H1 (cell line): Measurements from ENCODE around the gene SGMS2. TPM values are rescaled to one million over a fixed set of nuclear protein-coding genes. Genes with fewer than 3 reads are reported as not detected.

Experiments used
- CTCF ChIA-PET: fragments of 300-600 bp; sonication (Branson Sonifier 250); formaldehyde crosslinking; loops from one replicate; lab custom pipeline; 2021; ENCODE audit not compliant: partially characterized antibody; lab: Charles Lee
- POLR2A ChIA-PET: fragments of 300-600 bp; sonication (Branson Sonifier 250); formaldehyde crosslinking; loops from one replicate; lab custom pipeline; 2021; ENCODE audit warnings: inconsistent platforms; ENCODE audit not compliant: partially characterized antibody; lab: Charles Lee
- DNase-seq, 2 experiments: peaks; one replicate each; pipeline versions ENCODE4 v3.0.0 to v3.0.0-alpha.2; 2010 to 2022; ENCODE audit warnings: low spot score in 2 of 2, low read depth in 1 of 2, mixed read lengths in 1 of 2
- FAIRE-seq: peaks from 2 replicates; lab custom pipeline; 2011; peaks lifted over from hg19 to GRCh38; lab: Jason Lieb, UNC
- H2AFZ ChIP-seq: 2 replicates; pipeline ENCODE4 v1.8.1; 2012; ENCODE audit warnings: low read length, inconsistent platforms
- H2AK5ac ChIP-seq: 2 replicates; pipeline ENCODE4 v1.6.1; 2013; ENCODE audit warnings: low read depth, low read length
- H2BK120ac ChIP-seq: replicated peaks from 2 replicates; pipeline ENCODE3; 2013; ENCODE audit warnings: low read depth, low read length, inconsistent platforms
- H2BK12ac ChIP-seq: 2 replicates; pipeline ENCODE4 v1.6.1; 2013; ENCODE audit warnings: low read depth, low read length
- H2BK15ac ChIP-seq: 2 replicates; pipeline ENCODE4 v1.6.1; 2013; ENCODE audit warnings: low read length
- H2BK20ac ChIP-seq: 2 replicates; pipeline ENCODE4 v1.6.1; 2013; ENCODE audit warnings: low read length
- H2BK5ac ChIP-seq: 2 replicates; pipeline ENCODE4 v1.6.1; 2013; ENCODE audit warnings: low read depth, low read length
- H3K14ac ChIP-seq: 2 replicates; pipeline ENCODE4 v1.6.1; 2013; ENCODE audit warnings: inconsistent platforms; ENCODE audit not compliant: insufficient read length
- H3K18ac ChIP-seq: 2 replicates; pipeline ENCODE4 v1.6.1; 2013; ENCODE audit warnings: low read length; ENCODE audit errors: extremely low read depth
- H3K23ac ChIP-seq: 2 replicates; pipeline ENCODE4 v1.6.1; 2013; ENCODE audit warnings: inconsistent platforms; ENCODE audit not compliant: insufficient read length
- H3K23me2 ChIP-seq: 2 replicates; pipeline ENCODE4 v1.6.1; 2013; ENCODE audit warnings: low read depth, low read length
- H3K27ac ChIP-seq: 2 replicates; pipeline ENCODE4 v1.6.1; 2011; ENCODE audit warnings: low read depth, low read length, inconsistent platforms
- H3K27me3 ChIP-seq, 4 experiments: replicated peaks in 1 of 4; 1 replicate in 1 of 4; 2 replicates in 3 of 4; pipeline versions ENCODE4 v1.6.1 to v1.8.1; 2011 to 2013; ENCODE audit warnings: low read length in 3 of 4, mild to moderate bottlenecking in 3 of 4, inconsistent platforms in 2 of 4, mixed read lengths in 2 of 4, moderate library complexity in 1 of 4; ENCODE audit not compliant: control insufficient read depth in 3 of 4, insufficient read depth in 3 of 4; ENCODE audit errors: extremely low read depth in 1 of 4
- H3K36me3 ChIP-seq, 4 experiments: 2 replicates each; pipeline versions ENCODE4 v1.6.1 to v1.8.1; 2011 to 2013; ENCODE audit warnings: mild to moderate bottlenecking in 4 of 4, low read length in 3 of 4, moderate library complexity in 2 of 4, control low read depth in 1 of 4, inconsistent platforms in 1 of 4; ENCODE audit not compliant: insufficient read depth in 4 of 4, control insufficient read depth in 2 of 4
- H3K4ac ChIP-seq: replicated peaks from 2 replicates; pipeline ENCODE3; 2013; ENCODE audit warnings: low read length, low read depth, mixed read lengths, inconsistent platforms; ENCODE audit not compliant: insufficient read length
- H3K4me1 ChIP-seq, 4 experiments: replicated peaks in 1 of 4; 1 replicate in 1 of 4; 2 replicates in 3 of 4; pipeline versions ENCODE4 v1.6.1 to v1.8.1; 2011 to 2013; ENCODE audit warnings: low read length in 3 of 4, inconsistent platforms in 2 of 4, mixed read lengths in 1 of 4; ENCODE audit not compliant: insufficient read depth in 4 of 4, control insufficient read depth in 3 of 4
- H3K4me2 ChIP-seq, 2 experiments: 2 replicates each; pipeline versions ENCODE4 v1.6.1 to v1.8.1; 2011 to 2013; ENCODE audit warnings: low read depth in 2 of 2, low read length in 2 of 2, control low read depth in 1 of 2, inconsistent platforms in 1 of 2, mild to moderate bottlenecking in 1 of 2; ENCODE audit not compliant: insufficient read depth in 1 of 2
- H3K4me3 ChIP-seq, 4 experiments: fragments of 200-600, 300-600 bp in 1 of 4; sonication (generic), shearing (Covaris generic), sonication (Bioruptor Twin) in 1 of 4; 2 replicates each; pipeline versions ENCODE4 v1.5.1 to v1.8.1; 2011 to 2016; ENCODE audit warnings: low read length in 4 of 4, low read depth in 3 of 4, control low read depth in 2 of 4, inconsistent platforms in 2 of 4, mild to moderate bottlenecking in 2 of 4, mixed read lengths in 1 of 4, moderate library complexity in 1 of 4; ENCODE audit not compliant: insufficient read depth in 2 of 4; ENCODE audit errors: extremely low read depth in 1 of 4
- H3K56ac ChIP-seq: replicated peaks from 2 replicates; pipeline ENCODE3; 2013; ENCODE audit warnings: low read depth, mild to moderate bottlenecking, mixed read lengths, low read length, inconsistent platforms; ENCODE audit not compliant: insufficient read length
- H3K79me1 ChIP-seq: 2 replicates; pipeline ENCODE4 v1.6.1; 2013; ENCODE audit warnings: low read depth, low read length, control low read depth
- H3K79me2 ChIP-seq, 2 experiments: 2 replicates each; pipeline versions ENCODE4 v1.6.1 to v1.8.1; 2012 to 2013; ENCODE audit warnings: low read length in 2 of 2, mild to moderate bottlenecking in 2 of 2, inconsistent platforms in 1 of 2; ENCODE audit not compliant: insufficient read depth in 2 of 2, control insufficient read depth in 1 of 2
- H3K9ac ChIP-seq, 4 experiments: replicated peaks in 1 of 4; 1 replicate in 1 of 4; 2 replicates in 3 of 4; pipeline versions ENCODE4 v1.6.1 to v1.8.1; 2011 to 2013; ENCODE audit warnings: low read depth in 3 of 4, low read length in 3 of 4, control low read depth in 2 of 4, mild to moderate bottlenecking in 2 of 4, moderate library complexity in 2 of 4, inconsistent platforms in 1 of 4; ENCODE audit errors: extremely low read depth in 1 of 4
- H3K9me3 ChIP-seq, 2 experiments: 2 replicates each; pipeline versions ENCODE4 v1.6.1 to v1.8.1; 2012 to 2013; ENCODE audit warnings: mild to moderate bottlenecking in 2 of 2, moderate library complexity in 2 of 2, control low read depth in 1 of 2, inconsistent platforms in 1 of 2, low read depth in 1 of 2, low read length in 1 of 2, mixed read lengths in 1 of 2; ENCODE audit not compliant: insufficient read depth in 2 of 2
- H4K20me1 ChIP-seq, 2 experiments: replicated peaks in 1 of 2; 2 replicates each; pipeline versions ENCODE3 to v1.8.1; 2011 to 2013; ENCODE audit warnings: inconsistent platforms in 2 of 2, low read length in 2 of 2, mild to moderate bottlenecking in 1 of 2; ENCODE audit not compliant: insufficient read depth in 2 of 2, control insufficient read depth in 1 of 2
- H4K5ac ChIP-seq: 2 replicates; pipeline ENCODE4 v1.6.1; 2013; ENCODE audit warnings: low read length, low read depth, mixed read lengths, inconsistent platforms; ENCODE audit not compliant: insufficient read length
- H4K8ac ChIP-seq: 2 replicates; pipeline ENCODE4 v1.8.0; 2013; ENCODE audit warnings: mild to moderate bottlenecking, moderate library complexity, low read length, inconsistent platforms; ENCODE audit not compliant: insufficient read depth; ENCODE audit errors: extremely low read depth
- H4K91ac ChIP-seq: replicated peaks from 2 replicates; pipeline ENCODE3; 2013; ENCODE audit warnings: low read length, mixed read lengths, inconsistent platforms; ENCODE audit not compliant: insufficient read length
- CBX5 ChIP-seq: fragments of 300-800, 300-1000 bp; sonication (generic); IDR thresholded peaks from 2 replicates; pipeline ENCODE4 v1.7.1; 2016; ENCODE audit warnings: antibody characterized with exemption, low read length, low read depth
- CREB1 ChIP-seq: IDR thresholded peaks from 2 replicates; pipeline ENCODE4 v1.6.1; 2012; ENCODE audit warnings: inconsistent platforms
- GABPA ChIP-seq: IDR thresholded peaks from 2 replicates; pipeline ENCODE4 v1.6.1; 2011; ENCODE audit warnings: mild to moderate bottlenecking, low read length, moderate library complexity, borderline replicate concordance; ENCODE audit not compliant: insufficient read depth
- GTF2F1 ChIP-seq: IDR thresholded peaks from 2 replicates; pipeline ENCODE4 v1.6.1; 2012; ENCODE audit warnings: low read depth, low read length, improper control_type of control experiment, borderline replicate concordance
- KDM1A ChIP-seq: fragments of 200-600, 300-600 bp; sonication (generic); IDR thresholded peaks from 2 replicates; pipeline ENCODE4 v1.7.1; 2016; ENCODE audit warnings: mild to moderate bottlenecking, low read length, borderline replicate concordance
- KDM4A ChIP-seq: IDR thresholded peaks from one replicate; pipeline ENCODE4 v1.7.1; 2012; ENCODE audit warnings: low read depth, mild to moderate bottlenecking, moderate library complexity, low read length, inconsistent platforms; ENCODE audit not compliant: severe bottlenecking
- KDM5A ChIP-seq: fragments of 200-600 bp; IDR thresholded peaks from 2 replicates; pipeline ENCODE4 v1.7.1; 2012; ENCODE audit warnings: mild to moderate bottlenecking, low read length, inconsistent platforms, mixed read lengths
- MAX ChIP-seq: IDR thresholded peaks from 2 replicates; pipeline ENCODE4 v1.6.1; 2012; ENCODE audit warnings: inconsistent platforms
- RAD21 ChIP-seq, 2 experiments: IDR thresholded peaks in 1 of 2; conservative IDR thresholded peaks in 1 of 2; 2 replicates each; pipeline ENCODE4 v1.6.1; 2011; ENCODE audit warnings: low read depth in 2 of 2, low read length in 2 of 2, improper control_type of control experiment in 1 of 2, inconsistent platforms in 1 of 2, mild to moderate bottlenecking in 1 of 2, moderate library complexity in 1 of 2
- RBBP5 ChIP-seq: IDR thresholded peaks from 2 replicates; pipeline ENCODE4 v1.7.1; 2012; ENCODE audit warnings: low read depth, mild to moderate bottlenecking, inconsistent platforms, low read length, moderate library complexity, borderline replicate concordance
- SAP30 ChIP-seq: fragments of 300-600 bp; sonication (generic); IDR thresholded peaks from 2 replicates; pipeline ENCODE4 v1.7.1; 2012; ENCODE audit warnings: low read length, moderate library complexity, mild to moderate bottlenecking, inconsistent platforms; ENCODE audit not compliant: insufficient read depth, insufficient replicate concordance
- SIN3A ChIP-seq, 2 experiments: IDR thresholded peaks in 1 of 2; conservative IDR thresholded peaks in 1 of 2; 2 replicates each; pipeline ENCODE4 v1.6.1; 2011 to 2012; ENCODE audit warnings: low read length in 2 of 2, improper control_type of control experiment in 1 of 2, low read depth in 1 of 2, mild to moderate bottlenecking in 1 of 2
- TBP ChIP-seq: IDR thresholded peaks from 2 replicates; pipeline ENCODE4 v1.6.1; 2011; ENCODE audit warnings: low read depth, low read length, improper control_type of control experiment
- TEAD4 ChIP-seq: IDR thresholded peaks from 2 replicates; pipeline ENCODE4 v1.6.1; 2012; ENCODE audit warnings: low read depth, low read length, inconsistent platforms, mixed read lengths
- YY1 ChIP-seq: IDR thresholded peaks from 2 replicates; pipeline ENCODE4 v1.6.1; 2011; ENCODE audit warnings: low read depth, mild to moderate bottlenecking, low read length
- polyA plus RNA-seq, 7 experiments: library from polyadenylated mRNA; depleted of rRNA in 3 of 7; stranded (reverse) in 5 of 7; unstranded in 2 of 7; fragments of >200 nt in 5 of 7; fragments of 200-250 nt in 2 of 7; gene quantifications; 1 replicate in 5 of 7; 2 replicates in 1 of 7; 4 replicates in 1 of 7; pipeline versions ENCODE4 v1.2.1 to v1.2.3, GENCODE V29; 2011 to 2013; ENCODE audit warnings: missing spikeins in 2 of 7, mixed read lengths in 2 of 7
- total RNA-seq: library from RNA; stranded (reverse); fragmentation: NEBNext Ultra II Directional; extraction: Animal tissue kit (Norgen Biotek cat#: 25700); gene quantifications from 2 replicates; pipeline ENCODE4 v1.2.1, GENCODE V29; 2021

The SGMS2 gene
- total and polyA plus RNA-seq, 2 of the 8 experiments (the other 6 are each of a cell fraction or from before 2014, with no cell fraction given): 0.04 to 1.3 TPM

GRCh38 chr4:107951551-107951950 is 126.8 kb downstream of the SGMS2 start:
- H3K27me3 ChIP-seq: no peaks in the 10 kb centered on the region
- FAIRE-seq (no peak), DNase-seq (no peak)
- H3K56ac ChIP-seq: no peak overlapping the region
- H3K9ac ChIP-seq: no peak overlapping the region
- H3K4me3 ChIP-seq: no peak overlapping the region
- no peak overlapping the region for H3K4me2 ChIP-seq
- no peak overlapping the region for H3K27ac ChIP-seq
- no peak overlapping the region for H3K4ac ChIP-seq
- peaks cover under 1 to 3% of the 10 kb centered on the region in 2 experiments; a peak in 2 of 4 replicates for H3K9me3 ChIP-seq
- H3K18ac ChIP-seq: no peak overlapping the region
- H3K36me3 ChIP-seq: peaks cover 0 to 11% (median 1%) of the 10 kb centered on the region in 4 experiments; a peak in 2 of 8 replicates
- no peak overlapping the region for H4K5ac ChIP-seq
- no peaks in the 10 kb centered on the region for H3K4me1 ChIP-seq
- H3K23ac ChIP-seq: no peak overlapping the region
- no peak overlapping the region for H2BK20ac ChIP-seq
- H2BK120ac ChIP-seq: no peak overlapping the region
- POLR2A ChIA-PET: no interaction called here
- no peaks in the 10 kb centered on the region for H3K23me2 ChIP-seq
- no peak overlapping the region for H2BK15ac ChIP-seq
- H4K20me1 ChIP-seq: no peaks in the 10 kb centered on the region
- no peak overlapping the region for H4K8ac ChIP-seq
- H2BK5ac ChIP-seq: no peak overlapping the region
- H4K91ac ChIP-seq: no peak overlapping the region
- no peak overlapping the region for H2BK12ac ChIP-seq
- no peak overlapping the region for H3K14ac ChIP-seq
- CTCF ChIA-PET: no interaction called here
- no peak overlapping the region for H2AFZ ChIP-seq
- H2AK5ac ChIP-seq: no peak overlapping the region
- no peaks in the 10 kb centered on the region for H3K79me2 ChIP-seq
- no peaks in the 10 kb centered on the region for H3K79me1 ChIP-seq
- no peak for TF ChIP-seq KDM4A
- no peak for TF ChIP-seq KDM5A
- TF ChIP-seq TEAD4: no peak
- TF ChIP-seq GABPA: no peak
- no peak for TF ChIP-seq RBBP5
- no peak for TF ChIP-seq TBP
- no peak for TF ChIP-seq SAP30
- TF ChIP-seq GTF2F1: no peak
- TF ChIP-seq SIN3A (conservative IDR thresholded peaks at IDR 0.05 in 1 of 2, IDR thresholded peaks at IDR 0.05 in 1 of 2; ENCODE audit: low read depth in 1 of 2, low read length in 2 of 2): no peak
- no peak for TF ChIP-seq YY1
- no peak for TF ChIP-seq RAD21 (IDR thresholded peaks at IDR 0.05 in 1 of 2, conservative IDR thresholded peaks at IDR 0.05 in 1 of 2; ENCODE audit: low read depth in 2 of 2, low read length in 2 of 2)
- no peak for TF ChIP-seq CBX5
- TF ChIP-seq KDM1A: no peak
- no peak for TF ChIP-seq CREB1
- no peak for TF ChIP-seq MAX
